ENCODE measurements around the gene REEP1.

REEP1 gene

DNA sequence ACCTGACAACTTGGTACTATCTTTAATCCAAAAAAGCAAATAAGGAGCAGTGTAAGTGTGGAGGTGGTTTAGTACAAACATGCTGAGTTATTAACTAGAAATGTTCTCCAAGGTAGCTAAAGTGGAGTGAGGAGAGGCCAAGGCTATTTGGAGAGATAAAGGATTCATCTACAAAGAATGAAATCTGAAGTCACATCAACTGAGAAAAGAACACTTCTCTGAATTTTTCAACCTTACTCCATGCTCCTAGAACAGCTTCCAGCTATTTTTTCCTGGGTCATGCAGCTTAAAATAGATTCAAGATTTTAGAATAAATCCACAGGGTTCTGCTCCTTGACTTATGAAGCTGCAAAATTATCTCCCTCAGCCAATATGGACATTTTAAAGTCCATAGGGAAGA is 160.8 kb downstream of the REEP1 start:
- no peak for DNase-seq (ENCODE audit: low spot score)
- TF ChIP-seq, protein P1, sequence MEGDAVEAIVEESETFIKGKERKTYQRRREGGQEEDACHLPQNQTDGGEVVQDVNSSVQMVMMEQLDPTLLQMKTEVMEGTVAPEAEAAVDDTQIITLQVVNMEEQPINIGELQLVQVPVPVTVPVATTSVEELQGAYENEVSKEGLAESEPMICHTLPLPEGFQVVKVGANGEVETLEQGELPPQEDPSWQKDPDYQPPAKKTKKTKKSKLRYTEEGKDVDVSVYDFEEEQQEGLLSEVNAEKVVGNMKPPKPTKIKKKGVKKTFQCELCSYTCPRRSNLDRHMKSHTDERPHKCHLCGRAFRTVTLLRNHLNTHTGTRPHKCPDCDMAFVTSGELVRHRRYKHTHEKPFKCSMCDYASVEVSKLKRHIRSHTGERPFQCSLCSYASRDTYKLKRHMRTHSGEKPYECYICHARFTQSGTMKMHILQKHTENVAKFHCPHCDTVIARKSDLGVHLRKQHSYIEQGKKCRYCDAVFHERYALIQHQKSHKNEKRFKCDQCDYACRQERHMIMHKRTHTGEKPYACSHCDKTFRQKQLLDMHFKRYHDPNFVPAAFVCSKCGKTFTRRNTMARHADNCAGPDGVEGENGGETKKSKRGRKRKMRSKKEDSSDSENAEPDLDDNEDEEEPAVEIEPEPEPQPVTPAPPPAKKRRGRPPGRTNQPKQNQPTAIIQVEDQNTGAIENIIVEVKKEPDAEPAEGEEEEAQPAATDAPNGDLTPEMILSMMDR (IDR thresholded peaks at IDR 0.05; ENCODE audit: extremely low read depth, missing control alignments): no peak

DNA sequence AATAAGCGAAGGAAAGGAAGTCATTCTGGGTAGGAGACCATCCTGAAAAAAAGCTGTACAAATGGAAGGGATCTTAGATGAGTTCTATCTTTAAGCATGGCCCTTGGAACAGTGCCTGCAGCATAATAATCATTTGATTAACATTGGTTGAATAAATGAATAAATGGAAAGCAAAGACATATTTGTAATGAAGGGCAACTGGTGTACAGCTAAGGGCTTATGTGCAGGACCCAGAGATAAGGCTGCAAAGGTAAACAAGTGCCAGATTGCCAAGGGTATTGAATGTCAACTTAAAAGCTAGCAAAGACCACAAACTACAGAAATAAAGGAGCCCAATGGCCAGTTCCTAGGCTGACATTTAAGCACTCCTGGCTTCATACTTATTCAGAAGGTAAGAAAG is 161.6 kb downstream of the REEP1 start:
- TF ChIP-seq, protein P1 (IDR thresholded peaks at IDR 0.05; ENCODE audit: extremely low read depth, missing control alignments): no peak
- DNase-seq (ENCODE audit: low spot score): no peak

DNA sequence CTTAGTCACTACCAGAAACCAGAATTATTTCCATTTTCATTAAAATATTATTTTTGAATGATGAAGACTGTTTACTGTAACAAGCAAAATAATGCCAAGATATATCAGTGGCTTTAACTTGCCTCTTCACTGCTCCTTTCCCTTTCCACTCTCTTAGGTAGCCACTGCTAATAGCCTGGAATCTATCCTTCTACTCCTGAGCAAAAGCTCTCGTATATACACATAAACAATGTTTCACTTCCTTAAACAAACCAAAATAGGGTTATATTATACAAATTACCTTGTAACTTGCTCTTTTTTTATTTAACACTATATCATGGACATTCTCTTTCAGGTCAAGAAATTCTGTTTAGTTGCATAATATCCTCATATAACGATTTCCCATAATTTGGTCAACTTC is 163.0 kb downstream of the REEP1 start:
- no peak for DNase-seq (ENCODE audit: low spot score)
- TF ChIP-seq, protein P1 (IDR thresholded peaks at IDR 0.05; ENCODE audit: extremely low read depth, missing control alignments): no peak

DNA sequence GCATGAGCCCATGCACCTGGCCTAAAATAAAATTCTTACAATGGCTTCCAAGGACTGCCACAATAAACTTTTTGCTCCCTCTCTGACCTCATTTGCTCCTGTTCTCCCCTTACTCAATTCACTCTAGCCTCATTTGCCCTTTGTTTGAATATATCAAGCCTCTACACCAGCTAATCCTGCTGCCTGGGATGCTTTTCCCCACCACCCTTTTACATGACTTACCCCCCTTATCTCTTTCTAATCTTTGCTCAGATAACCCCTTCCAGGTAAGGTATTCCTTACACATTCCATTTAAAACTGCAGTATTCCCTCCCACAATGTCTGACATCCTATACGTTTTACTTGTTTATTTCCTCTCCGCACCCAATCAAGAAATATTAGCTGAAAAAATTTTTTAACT is 164.8 kb downstream of the REEP1 start:
- DNase-seq (ENCODE audit: low spot score): no peak
- TF ChIP-seq, protein P1 (IDR thresholded peaks at IDR 0.05; ENCODE audit: extremely low read depth, missing control alignments): no peak

DNA sequence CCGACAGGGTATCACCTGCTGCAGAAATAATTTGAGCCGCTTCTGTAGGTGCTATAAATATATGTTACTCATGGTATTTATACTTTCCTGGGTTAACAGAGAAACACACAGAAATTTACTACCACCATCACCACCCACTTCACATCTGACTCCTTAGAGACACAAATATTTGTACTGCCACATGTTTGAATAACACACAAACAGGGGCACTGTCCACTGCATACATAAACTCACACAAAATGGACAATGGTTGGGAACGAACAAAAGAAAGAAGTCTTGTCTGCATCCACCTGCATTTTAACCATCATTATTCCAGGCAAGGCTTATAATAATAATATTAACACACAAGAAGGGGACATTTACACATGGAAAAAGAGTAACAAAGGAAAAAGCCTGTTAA is 166.1 kb downstream of the REEP1 start:
- TF ChIP-seq, protein P1 (IDR thresholded peaks at IDR 0.05; ENCODE audit: extremely low read depth, missing control alignments): no peak
- no peak for DNase-seq (ENCODE audit: low spot score)

DNA sequence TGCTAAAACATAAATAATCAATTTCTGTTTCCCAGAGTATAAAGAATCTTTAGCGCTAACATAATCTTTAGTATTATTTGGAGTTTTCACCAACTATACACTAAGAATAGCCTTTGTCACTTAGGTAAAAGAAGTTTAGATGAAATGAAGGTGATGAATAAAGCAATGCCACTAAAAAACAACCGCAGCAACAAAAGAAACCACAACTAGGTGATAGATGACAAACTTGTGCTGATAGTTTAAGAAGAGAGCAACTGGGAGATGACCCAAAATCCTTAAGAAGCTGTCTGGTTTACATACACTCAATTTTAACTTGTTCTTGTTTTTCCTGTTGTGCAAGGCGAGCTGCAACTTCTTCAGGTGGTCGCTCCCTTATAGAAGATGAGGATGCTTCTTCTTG is 167.0 kb downstream of the REEP1 start:
- DNase-seq (ENCODE audit: low spot score): no peak
- TF ChIP-seq, protein P1 (IDR thresholded peaks at IDR 0.05; ENCODE audit: extremely low read depth, missing control alignments): no peak
